CMK (cell line): ENCODE results near the gene SAA4.
"Not testable (repeated sequence)": the region's sequence is repeated elsewhere in the genome, so short reads cannot be mapped to it uniquely, and the experiment has no call there.

ENCODE experiments used
- DNase-seq: peaks from one replicate; pipeline ENCODE4 v3.0.0-alpha.2; 2010; ENCODE audit warnings: low read depth

The SAA4 gene, protein sequence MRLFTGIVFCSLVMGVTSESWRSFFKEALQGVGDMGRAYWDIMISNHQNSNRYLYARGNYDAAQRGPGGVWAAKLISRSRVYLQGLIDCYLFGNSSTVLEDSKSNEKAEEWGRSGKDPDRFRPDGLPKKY

DNA sequence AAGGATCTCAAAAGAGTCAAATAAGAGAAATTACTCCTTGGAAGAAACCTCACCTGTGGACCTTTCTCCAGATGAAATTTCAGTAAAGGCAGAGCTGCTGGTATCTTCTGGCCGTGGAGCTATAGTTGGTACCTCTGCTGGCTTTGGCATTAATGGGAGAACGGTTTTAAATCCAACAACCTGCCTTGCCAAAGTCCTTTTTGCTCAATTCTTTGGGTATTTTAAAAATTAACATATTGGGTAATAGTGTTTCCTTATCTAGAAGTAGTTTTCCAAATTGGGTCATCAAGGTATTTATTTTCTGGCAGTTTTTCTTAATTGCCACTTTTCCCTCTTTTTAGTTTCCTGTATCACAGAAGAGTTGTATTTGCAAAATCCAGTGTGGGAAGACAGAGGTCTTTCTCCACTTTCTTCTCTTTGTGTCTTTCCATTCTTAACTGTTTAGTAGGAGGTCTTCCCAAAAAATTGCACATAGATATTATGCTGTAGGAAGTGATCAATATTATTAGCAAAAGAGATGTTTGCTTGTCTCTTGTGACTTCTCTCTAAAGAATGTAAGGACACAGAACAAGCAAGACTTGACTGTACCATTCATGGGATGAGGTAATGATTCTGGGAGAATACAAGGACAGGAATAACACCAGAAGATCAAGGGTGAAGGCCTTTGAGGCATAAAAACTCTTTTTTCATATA is at the start of gene SAA4:
TSS of gene SAA4 (minus strand) at position 139 of the 693 bp plus-strand sequence. CDS start 876 bp downstream, outside the sequence.
- DNase-seq = no peak

DNA sequence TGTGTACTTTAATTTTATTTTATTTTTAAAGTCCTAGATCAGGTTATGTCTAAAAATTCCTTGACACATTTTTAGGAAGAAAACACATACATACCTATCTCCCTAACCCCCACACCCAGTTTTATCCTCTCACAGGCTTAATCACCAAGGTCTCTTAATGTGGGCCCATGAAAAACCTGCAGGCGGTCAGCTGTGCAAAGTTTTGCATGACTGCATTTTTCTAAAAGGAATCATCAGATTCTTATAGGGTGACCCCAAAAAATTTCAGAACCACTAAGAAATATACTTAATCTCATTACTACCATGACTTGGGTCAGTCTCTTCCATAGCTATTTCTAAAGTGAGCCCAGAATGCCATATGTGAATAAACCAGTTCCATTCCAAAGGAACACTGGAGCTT is 49.2 kb upstream of the SAA4 start:
- DNase-seq = no peak

DNA sequence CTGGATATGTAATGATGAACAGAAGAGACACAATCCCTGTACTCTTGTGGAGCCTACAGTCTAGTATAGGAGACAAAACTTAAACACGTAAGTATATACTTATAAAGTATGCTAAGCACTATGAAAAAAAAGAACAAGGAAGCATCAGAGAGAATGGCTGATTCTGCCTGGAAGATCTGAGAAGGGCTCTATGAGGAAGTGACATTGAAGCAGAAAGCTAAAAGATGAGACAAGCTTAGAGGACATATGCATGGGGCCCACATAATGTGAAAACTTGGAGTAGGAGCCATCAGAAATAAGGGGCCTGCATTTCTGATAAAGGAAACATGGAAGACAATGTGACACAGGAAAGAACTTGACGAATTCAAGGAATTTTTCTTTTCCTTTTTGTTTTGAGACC is 46.0 kb upstream of the SAA4 start:
- no peak for DNase-seq

DNA sequence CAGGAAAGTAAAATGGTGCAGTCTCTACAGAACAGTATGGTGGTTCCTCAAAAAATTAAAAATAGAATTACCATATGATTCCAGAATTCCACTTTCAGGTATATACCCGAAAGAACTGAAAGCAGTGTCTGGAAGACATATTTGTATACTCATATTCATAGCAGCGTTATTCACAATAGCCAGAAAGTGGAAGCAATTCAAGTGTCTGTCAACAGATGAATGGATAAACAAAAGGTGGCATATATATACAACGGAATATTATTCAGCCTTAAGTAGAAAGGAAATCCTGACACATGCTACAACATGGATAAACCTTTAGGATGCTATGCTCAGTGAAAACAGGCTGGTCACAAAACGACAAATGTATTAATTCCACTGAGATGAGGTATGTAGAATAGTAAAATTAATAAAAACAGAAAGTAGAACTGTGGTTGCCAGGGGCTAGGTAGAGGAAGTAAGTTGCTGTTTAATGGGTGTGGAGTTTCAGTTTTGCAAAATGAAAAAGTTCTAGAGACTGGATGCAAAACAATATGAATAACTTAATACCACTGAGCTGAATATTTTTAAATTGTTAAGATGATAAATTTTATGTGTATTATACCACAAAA is 43.9 kb upstream of the SAA4 start:
- DNase-seq = no peak

DNA sequence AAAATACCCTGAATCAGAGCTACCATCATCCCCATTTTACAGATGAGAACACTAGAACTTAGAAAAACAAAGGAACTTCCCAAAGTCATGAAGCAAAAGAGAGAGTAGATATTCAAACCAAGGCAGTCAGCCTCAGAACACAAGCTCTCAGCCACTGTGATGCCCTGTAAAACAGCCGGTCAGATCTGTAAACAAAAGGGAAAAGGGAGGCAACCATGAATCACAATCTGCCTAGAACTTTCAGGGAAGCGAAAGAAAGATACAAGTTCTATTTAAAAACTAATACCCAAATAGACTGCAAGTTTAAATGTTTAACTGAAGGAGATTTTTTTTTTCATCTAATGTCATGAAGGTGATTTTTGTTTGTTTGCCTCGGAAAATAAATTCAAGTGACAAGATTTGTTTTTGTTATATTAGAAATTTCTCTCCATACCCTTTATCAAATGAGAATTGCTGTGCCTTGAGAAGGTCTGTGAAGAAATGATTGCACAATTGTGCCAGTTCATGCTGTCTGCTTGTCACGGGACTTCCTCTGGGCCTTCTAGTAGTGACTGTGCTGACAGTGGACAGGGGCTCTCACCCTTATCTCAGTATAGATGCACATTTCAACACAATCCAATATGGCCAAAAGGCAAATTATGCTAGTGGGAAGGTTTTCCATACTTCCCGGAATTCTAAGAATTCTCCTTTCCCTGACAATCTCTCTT is 41.1 kb upstream of the SAA4 start:
- DNase-seq = no peak

DNA sequence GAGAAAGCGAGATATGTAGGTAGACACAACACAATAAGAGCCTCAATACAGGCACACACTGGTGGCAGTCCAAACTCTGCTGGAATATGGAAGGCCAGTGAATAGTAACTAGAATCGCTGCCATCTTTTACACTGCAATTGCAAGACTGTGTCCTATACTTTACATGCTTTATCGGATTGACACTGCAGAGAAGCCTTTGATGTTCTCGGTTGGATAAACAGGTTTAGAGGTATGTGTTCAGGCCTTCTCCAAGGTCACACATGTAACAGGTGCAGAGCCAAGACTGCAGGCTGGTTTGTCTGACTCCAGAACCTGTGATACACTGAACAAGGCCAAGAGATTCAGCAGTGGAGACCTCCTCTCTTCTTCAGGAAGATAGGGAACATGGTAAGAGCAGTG is 34.6 kb upstream of the SAA4 start:
- no peak for DNase-seq

DNA sequence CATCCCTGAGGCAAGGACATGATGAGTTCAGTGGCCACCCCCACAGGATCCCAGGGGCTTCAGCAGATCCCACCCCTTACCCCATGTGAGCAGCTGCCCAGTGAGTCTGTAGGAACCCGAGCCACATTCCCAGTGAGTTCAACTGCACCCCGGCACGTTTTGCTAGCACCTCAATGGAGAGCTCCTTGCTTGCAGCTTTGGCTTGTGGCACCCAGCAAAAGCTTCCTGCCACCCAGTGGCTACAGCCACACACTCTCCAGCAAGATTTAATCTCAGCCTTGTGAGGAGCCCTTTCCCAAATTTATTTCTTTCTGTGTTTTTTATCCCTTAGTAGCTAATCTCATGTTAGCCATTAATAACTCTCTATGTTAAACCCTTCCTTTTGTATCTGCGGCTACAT is 33.5 kb upstream of the SAA4 start:
- DNase-seq = no peak

DNA sequence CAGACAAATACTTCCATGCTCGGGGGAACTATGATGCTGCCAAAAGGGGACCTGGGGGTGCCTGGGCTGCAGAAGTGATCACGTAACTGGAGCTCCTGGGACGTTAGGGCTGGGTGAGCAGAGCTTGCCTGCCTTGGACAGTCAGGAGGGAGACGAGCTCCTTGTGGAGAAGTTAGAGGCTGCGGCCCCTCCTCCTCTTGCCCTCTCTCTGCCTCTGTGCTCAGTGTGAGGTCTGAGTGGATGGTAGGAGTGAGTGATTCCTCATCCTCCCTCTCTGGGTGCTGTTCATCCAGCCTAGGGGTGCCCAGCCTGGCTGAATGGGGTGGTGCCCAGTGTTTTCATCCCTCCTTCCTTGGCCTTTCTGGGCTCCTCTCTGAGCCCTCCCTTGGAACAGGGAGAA is 32.6 kb upstream of the SAA4 start:
- DNase-seq = not testable (repeated sequence)

DNA sequence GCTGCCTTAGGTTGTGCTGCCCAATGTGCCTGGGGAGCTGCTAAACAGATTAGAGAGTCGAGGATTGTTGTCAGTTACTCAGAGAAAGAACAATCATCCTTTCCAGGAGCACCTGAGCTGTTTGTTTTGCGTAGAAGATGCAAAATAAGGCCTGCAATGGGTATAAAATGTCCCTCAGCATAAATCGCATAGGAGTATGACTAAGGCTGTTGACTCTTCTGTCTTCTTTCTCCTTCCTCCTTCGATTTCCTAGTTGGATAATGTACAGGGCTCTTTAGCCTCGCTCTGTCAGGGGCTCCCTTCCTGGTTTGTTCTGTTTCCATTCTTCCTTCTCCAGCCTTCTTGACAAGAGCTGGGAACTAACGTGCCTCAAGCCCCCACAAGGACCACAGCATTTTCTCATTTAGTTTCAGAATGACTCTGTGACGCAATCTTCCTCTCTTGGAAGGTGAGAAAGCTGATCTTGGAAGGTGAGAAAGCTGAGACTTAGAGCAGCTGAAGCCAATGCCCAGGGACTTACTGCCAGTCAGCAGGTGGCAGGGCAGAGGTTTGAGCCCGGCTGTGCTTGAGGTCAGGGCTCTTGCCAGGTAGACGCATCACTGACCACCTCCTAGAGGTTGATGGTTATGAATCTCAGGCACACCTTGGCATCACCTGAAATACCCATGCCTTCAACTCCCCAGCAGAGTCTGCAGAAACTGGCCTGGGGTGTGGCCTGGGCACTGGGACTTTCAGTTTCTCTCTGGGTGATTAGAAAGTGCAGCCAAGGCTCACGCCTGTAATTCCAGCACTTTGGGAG is 30.9 kb upstream of the SAA4 start:
- DNase-seq = not testable (repeated sequence)

DNA sequence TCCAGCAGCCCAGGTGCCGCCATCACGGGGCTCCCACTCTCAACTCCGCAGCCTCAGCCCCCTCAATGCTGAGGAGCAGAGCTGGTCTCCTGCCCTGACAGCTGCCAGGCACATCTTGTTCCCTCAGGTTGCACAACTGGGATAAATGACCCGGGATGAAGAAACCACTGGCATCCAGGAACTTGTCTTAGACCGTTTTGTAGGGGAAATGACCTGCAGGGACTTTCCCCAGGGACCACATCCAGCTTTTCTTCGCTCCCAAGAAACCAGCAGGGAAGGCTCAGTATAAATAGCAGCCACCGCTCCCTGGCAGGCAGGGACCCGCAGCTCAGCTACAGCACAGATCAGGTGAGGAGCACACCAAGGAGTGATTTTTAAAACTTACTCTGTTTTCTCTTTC is 29.3 kb upstream of the SAA4 start, which contains the start of gene SAA1:
TSS of gene SAA1 (plus strand) at position 316 of the 400 bp plus-strand sequence. CDS start 624 bp downstream, outside the sequence.
- no peak for DNase-seq

DNA sequence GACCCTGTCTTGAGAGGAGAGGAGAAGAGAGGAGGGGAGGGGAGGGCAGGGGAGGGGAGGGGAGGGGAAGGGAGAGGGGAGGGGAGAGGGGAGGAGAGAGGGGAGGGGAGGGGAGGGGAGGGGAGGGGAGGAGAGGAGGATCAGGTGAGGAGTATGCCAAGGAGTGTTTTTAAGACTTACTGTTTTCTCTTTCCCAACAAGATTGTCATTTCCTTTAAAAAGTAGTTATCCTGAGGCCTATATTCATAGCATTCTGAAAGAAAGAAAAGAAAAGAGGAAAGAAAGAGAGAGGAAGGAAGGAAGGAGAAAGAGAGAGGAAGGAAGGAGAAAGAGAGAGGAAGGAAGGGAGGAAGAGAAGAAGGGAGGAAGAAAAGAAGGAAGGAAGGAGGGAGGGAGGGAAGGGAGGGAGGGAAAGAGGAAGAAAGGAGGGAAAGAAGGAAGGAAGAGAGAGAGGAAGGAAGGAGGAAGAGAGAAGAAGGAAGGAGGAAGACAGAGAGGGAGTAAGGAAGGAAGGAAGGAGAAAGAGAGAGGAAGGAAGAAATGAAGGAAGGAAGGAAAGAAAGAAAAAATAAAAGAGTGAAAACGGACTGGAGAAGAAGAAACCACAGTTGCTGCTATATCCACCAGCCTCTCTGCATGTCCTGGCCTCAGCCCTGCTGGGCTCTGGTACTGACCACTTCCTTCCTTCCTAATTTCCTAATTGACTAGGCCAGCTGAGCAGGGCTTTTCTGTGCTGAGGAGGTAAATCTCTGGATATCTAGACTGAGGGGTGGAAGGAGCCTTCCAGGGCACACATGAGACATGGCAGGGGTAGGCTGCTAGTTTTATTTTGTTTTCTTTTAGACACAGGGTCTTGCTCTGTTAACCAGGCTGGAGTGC is 28.3 kb upstream of the SAA4 start:
- DNase-seq = no peak

DNA sequence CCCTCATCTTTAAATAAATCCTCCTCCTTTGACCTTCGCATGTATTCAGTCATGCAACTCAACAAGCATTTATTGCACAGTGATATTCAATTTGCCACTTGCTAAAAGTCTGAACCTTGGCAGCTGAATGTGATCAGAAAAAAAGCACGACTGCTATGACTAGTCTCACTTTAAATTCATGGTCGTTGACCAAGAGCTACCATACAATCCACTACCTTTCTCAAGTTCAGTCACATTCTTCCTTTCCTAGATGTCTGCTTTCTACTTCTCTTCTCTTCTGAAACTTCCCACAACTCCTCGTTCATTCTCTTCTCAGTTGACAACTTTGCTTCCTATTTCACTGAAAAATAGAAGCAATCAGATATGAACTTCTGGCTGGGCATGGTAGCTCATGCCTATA is 27.4 kb upstream of the SAA4 start:
- no peak for DNase-seq

DNA sequence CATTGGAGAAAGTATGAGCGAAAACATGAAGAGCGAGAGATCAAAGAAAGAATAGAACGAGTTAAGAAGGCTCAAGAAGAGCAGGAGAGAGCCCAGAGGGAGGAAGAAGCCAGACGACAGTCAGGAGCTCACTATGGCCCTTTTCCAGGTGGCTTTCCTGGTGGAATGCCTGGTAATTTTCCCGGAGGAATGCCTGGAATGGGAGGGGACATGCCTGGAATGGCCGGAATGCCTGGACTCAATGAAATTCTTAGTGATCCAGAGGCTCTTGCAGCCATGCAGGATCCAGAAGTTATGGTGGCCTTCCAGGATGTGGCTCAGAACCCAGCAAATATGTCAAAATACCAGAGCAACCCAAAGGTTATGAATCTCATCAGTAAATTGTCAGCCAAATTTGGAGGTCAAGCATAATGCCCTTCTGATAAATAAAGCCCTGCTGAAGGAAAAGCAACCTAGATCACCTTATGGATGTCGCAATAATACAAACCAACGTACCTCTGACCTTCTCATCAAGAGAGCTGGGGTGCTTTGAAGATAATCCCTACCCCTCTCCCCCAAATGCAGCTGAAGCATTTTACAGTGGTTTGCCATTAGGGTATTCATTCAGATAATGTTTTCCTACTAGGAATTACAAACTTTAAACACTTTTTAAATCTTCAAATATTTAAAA is 26.2 kb upstream of the SAA4 start:
- not testable (repeated sequence) for DNase-seq

DNA sequence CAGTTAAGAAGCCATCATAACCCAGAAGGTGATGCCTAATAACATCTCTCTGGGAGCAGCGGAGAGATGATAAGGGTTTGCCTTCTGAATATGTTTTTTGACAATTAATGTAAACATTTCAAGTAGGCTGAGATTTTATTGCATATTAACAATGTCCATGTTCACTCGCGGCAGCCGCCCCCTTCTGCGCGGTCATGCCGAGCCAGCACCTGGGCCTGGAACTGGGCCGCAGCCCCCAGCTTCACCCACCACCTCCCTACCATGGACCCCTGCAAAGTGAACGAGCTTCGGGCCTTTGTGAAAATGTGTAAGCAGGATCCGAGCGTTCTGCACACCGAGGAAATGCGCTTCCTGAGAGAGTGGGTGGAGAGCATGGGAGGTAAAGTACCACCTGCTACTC is 25.1 kb upstream of the SAA4 start:
- no peak for DNase-seq

DNA sequence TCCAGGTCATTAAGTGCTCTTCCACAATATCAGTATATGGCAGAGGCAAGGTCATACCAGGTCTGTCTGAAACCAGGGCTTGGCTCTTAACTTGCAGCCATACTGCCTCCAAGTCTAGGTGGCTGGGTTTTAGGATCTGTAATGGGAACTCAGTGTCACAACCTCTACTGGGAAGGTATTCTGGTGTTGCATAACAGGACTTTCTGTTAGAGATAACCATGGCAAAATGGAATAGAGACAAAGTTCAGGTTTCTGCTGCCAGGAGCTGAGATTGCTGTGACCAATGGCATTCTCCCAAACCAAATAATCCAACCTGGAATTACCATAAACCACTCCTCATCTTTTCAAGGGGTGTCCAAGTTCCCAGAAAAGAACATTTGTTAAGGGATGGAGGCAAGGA is 22.7 kb upstream of the SAA4 start:
- DNase-seq = no peak

DNA sequence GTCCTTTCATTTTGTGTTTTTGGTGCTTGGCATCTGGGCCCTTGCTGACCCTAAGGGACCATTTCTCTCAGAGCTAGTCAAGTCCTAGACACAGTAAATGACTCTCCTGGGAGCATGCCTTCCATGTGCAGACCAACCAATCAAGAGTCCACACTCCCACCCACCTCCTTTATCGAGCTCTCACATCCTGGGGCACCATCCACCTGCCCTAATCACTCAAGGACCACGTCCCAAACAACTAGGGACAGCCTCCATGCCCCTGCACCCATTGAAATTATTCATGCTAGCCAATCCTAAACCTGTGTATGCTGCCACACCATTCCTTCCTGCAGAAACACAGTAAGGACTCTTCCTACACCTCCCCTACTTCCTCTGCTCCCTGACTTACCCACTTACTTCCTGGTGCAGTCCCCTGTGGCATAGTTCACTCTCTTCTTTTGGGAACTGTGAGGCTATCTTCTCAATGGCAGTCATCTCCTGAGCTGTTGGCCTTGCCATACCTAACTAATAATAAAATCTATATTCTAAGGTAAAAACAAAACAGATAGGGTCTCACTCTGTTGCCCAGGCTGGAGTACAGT is 18.3 kb upstream of the SAA4 start:
- no peak for DNase-seq

DNA sequence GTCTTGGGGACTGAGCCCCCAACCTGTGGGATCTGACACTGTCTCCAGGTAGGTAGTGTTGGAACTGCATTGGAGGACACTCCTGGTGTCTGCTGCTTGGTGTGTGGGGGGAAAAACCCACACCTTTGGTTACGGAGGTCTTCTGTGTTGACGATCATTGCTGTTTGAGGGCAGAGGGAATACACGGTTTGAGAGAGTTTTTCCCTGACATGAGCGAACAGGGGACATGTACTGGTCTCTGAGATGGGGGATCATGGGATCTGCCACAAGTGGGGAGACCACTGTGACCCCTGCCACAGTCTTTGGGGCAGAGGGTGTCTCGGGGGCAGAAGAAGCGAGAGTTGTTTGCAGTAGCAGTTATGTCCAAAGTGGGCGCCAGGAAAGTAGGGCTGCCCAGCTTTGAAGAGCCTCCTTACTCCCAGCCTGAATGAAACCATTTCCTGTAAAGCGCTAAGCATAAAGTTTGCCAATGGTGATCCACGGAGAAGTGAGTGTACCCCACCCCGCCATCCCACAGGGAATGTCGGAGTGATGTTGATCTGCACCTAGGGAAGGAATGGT is 17.3 kb upstream of the SAA4 start:
- DNase-seq = no peak

DNA sequence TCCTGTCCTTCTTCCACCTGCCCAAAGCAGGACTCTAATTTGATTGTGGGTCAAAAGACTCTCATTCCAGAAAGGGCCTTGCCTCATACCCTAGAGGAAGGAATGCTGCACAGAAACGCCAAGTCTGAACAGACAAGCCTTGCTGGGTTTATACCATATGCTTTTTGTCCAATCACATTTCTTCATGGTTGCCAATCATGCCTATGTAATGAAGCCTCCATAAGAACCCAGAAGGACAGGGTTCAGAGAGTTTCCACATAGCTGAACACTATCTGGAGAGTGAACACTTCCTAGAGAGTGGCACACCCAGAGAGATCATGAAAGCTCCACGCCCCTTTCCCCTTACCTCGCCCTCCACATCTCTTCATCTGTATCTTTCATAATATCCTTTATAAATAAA is 16.6 kb upstream of the SAA4 start:
- no peak for DNase-seq

DNA sequence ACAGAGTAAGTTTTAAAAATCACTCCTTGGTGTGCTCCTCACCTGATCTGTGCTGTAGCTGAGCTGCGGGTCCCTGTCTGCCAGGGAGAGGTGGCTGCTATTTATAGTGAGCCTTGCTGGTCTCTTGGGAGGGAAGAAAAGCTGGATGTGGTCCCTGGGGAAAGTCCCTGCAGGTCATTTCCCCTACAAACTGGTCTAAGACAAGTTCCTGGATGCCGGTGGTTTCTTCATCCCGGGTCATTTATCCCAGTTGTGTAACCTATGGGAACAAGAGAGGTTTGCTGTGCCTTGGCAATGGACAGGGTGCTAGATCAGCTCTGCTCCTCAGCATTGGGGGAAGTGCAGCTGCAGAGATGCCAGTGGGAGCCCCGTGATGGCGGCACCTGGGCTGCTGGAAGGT is 12.0 kb upstream of the SAA4 start, which contains the start of gene SAA2:
TSS of gene SAA2 (minus strand) at position 108 of the 400 bp plus-strand sequence. CDS start 657 bp downstream, outside the sequence.
- no peak for DNase-seq

DNA sequence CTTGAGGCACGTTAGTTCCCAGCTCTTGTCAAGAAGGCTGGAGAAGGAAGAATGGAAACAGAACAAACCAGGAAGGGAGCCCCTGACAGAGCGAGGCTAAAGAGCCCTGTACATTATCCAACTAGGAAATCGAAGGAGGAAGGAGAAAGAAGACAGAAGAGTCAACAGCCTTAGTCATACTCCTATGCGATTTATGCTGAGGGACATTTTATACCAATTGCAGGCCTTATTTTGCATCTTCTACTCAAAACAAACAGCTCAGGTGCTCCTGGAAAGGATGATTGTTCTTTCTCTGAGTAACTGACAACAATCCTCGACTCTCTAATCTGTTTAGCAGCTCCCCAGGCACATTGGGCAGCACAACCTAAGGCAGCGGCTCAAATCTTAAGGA is 10.6 kb upstream of the SAA4 start:
- not testable (repeated sequence) for DNase-seq
